Measurements from ENCODE around the gene POFUT1.
"Not testable (repeated sequence)": the region's sequence is repeated elsewhere in the genome, so short reads cannot be mapped to it uniquely, and the experiment has no call there.

The POFUT1 gene

DNA sequence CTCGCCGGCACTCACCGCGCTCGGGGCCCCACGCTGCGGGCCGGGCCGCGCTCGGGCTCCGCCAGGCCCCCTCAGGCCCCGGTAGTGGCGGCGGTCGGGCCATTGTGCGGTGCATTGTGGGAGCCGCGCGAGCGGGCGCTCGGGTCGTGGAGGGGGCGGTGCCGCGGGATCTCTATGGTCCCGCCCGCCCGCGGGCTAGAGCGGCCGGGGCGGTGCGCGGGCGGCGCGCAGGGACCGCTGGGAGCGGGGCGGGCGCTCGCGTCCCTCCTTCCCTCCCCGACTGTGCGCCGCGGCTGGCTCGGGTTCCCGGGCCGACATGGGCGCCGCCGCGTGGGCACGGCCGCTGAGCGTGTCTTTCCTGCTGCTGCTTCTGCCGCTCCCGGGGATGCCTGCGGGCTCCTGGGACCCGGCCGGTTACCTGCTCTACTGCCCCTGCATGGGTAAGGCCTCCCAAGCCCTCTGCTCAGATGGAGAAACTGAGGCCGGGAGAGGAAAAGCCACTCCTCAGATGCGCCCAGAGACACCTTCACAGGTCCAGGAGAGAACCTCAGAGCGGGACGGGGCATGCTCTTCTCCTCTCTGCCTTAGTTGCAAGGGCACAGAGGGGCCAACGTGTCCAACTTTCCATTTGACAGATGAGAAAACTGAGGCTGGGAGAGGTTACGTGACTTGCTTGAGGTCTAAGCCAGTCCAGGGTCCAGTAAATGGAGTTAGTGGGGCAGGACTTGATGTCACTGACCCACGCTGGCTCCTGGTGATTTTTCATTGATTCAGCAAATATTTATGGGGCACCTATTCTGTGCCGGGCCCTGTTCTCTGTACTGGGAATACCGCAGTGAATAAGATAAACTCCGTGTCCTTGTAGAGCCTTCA is at the start of gene POFUT1, which contains the start of gene PLAGL2:
TSS of gene POFUT1 (plus strand) at position 255 of the 873 bp plus-strand sequence. CDS start at position 317, 62 bp downstream.
TSS of gene PLAGL2 (minus strand) at position 118 of the 873 bp plus-strand sequence. CDS start 5,565 bp downstream, outside the sequence.
- DNase-seq, result peak; percentile 78

DNA sequence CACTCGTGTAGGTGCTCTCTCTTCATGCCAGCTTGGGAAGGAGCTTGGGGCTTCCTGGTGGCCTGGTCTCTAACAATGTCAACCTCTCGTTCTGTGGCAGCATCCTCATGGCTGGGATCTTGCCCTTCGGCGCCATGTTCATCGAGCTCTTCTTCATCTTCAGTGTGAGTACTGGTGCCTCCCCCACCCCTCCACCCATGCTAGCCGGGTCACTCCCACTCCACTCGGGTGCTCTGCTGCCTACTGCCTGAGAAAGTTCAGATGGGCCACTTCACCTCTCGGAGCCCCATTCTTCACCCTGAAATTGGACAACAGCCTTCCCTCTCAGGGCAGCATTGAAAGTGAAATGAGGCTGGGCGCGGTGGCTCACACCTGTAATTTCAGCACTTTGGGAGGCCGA is 49.3 kb upstream of the POFUT1 start:
- DNase-seq, result no peak

DNA sequence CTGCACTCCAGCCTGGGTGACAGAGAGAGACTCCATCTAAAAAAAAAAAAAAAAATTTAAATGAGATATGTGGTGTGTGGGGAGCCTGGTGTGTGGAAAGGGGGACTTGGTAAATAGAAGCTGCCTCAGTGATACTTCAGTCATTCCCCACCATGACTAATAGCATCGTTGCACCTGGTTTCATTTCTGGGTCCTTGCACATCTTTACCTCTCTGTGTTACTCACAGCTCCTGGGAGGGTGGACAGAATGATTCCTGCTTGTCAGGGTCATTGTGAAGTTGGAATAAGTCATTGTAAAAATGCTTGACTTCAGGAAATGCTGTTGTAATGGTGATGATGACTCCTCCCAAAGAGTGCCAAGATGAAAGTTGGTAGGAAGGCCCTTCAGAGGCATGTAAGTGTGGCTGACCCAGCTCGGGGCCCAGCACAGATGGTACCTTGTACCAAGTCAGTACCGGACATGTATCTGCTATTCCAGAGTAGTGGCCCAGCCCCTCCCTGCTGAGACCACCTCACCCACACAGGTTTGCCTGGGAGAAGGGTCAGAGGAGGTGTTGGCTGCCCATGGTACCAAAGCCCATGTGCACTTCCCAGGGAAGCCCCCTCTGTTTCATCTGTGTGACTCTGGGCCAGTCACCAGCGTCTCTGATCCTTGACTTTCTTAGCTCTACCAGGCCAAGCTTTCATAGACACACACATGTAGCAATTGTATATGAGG is 48.6 kb upstream of the POFUT1 start:
- no peak for DNase-seq

DNA sequence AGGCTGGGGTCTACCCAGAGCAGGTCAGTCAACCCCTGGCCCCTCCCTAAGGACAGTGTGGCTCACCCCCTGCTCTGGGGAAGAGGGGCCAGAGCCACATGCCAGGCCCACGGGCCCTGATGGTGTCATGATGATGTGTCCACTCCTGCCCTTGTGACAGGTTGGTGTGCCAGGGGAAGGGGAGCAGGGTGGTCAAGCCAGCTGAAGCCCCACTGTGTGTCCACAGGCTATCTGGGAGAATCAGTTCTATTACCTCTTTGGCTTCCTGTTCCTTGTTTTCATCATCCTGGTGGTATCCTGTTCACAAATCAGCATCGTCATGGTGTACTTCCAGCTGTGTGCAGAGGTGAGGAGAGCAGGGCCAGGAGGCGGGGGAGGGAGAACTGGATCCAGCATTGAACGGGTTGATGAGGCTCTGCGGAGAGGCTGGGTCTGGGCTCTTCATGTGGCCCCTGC is 47.9 kb upstream of the POFUT1 start:
- no peak for DNase-seq

DNA sequence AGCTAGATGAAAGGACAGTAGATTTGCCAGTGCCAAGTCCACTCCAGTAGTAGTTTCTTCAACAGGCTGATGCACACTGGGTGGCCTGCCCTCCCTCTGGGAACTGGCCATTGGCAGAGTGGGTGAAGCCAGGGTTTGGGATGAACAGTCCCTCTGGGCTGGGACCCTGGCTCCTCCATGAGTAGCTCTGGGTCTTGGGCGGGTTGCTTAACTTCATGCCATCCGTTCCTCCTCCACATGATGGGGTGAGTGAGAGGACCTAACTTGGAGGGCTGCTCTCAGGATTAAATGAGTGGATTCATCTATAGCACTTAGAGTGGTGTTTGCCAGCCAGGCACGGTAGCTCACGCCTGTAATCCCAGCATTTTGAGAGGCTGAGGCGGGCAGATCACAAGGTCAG is 47.3 kb upstream of the POFUT1 start:
- no peak for DNase-seq

DNA sequence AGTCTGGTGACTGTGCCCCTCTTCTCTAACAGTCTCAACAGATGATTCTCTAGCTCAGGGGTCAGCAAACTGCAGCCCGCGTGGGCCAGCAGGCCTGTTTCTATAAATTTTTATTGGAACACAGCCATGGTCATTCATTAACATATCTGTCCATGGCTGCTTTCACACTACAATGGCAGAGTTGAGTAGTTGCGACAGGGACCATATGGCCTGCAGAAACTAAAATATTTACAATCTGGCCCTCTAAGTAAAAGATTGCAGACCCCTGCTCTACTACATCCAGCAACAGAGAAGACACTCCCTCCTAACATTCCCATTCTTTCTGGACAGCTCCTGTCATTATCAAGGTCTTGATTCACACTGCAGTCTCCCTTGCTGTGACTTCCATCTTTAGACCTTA is 45.3 kb upstream of the POFUT1 start:
- no peak for DNase-seq

DNA sequence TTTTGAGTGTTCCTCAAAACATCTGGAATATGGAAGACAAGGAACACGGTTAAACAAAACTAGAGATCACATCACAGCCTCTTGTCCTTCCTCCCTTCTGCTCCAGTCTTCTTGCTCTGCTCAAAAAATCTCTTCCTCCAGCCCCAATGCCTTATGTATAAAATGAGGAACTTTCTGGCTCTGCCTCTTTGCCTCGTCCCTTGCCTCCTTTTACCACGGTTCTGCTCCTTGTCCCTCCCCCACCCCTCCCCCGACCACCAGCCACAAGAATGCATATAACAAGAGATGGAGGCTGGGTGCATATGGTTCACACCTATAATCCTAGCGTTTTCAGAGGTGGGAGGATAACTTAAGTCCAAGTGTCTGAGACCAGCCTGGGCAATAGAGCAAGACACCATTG is 43.7 kb upstream of the POFUT1 start:
- DNase-seq, result no peak

DNA sequence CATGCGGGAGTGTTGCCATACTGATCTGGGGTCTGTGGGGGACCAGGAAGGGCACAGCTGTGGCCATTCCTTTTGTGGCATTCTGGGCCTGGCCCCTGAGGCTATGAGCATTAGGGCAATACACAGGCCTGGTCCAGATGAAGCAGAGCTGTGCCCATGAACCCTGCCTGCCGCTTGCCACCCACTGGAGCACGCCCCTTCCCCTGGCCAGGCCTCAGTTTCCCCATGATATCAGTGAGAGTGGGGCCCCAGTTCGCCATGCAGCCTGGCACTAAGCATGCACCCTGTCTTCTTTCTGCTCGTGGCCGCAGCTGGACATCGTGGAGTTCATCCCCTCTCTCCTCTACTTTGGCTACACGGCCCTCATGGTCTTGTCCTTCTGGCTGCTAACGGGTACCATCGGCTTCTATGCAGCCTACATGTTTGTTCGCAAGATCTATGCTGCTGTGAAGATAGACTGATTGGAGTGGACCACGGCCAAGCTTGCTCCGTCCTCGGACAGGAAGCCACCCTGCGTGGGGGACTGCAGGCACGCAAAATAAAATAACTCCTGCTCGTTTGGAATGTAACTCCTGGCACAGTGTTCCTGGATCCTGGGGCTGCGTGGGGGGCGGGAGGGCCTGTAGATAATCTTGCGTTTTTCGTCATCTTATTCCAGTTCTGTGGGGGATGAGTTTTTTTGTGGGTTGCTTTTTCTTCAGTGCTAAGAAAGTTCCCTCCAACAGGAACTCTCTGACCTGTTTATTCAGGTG is 42.5 kb upstream of the POFUT1 start:
- no peak for DNase-seq

DNA sequence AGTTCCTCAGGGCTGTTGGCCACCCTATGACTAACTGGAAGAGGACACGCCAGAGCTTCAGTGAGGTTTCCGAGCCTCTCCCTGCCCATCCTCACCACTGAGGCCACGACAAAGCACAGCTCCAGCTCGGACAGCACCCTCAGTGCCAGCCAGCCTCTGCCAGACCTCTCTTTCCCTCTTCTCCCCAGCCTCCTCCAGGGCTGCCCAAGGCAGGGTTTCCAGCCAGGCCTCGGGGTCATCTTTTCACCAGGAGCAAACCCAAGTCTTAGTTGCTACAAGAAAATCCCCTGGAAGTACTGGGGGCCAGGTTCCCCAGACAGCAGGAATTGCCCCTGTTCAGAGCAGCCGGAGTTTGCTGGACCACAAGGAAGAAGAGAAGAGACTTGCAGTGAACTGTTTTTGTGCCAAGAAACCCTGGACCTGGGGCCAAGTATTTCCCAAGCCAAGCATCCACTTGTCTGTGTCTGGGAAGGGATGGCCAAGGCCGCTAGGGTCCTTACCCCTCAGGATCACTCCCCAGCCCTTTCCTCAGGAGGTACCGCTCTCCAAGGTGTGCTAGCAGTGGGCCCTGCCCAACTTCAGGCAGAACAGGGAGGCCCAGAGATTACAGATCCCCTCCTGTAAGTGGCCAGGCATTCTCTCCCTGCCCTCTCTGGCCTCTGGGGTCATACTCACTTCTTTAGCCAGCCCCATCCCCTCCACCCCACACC is 41.7 kb upstream of the POFUT1 start:
- DNase-seq, result no peak

DNA sequence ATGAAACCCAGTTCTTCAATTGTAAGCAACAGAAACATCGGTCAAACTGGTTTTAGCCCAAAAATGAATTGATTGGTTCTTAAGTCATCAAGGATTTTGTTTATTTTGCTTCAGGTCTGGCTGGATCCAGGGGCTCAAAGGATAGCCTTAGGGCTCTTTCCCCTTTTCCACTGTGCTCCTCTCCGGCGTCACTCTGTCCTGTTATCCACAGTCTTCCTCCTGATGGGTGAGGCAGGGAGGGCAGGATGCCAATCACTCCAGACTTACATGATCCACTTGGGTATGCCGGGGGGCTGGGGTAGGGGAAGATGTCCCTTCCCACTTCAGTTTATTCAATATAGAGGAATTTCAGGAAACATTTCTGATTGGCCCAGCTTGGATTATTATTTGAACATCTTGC is 40.1 kb upstream of the POFUT1 start:
- no peak for DNase-seq

DNA sequence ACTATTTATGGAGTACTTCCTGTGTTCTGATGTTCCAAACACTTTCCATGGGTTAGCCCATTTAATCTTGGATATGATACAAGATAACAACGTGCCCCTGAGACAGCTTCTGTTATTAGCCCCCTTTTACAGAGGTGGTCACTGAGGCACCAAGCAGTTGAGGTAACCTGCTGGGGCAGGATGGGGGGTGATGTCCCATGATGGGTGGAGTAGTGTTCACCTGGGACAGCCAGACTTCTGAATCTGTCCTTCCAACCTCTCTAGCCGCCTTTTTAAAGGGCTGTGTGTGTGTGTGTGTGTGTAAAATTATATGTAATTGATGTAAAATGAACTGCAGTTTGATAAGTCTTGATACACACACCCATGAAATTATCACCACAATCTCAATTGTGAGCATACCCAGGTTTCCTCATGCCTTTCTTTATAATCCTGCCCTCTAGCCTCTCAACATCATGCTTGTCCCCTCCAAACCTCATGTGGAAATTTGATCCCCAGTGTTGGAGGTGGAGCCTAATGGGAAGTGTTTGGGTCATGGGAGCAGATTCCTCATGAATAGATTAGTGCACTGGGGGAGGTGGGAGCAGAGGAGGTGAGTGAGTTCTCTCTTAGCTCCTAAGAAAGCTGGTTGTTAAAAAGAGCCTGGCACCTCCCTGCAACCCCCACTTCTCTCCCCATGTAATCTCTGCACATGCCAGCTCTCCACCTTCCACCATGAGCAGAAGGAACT is 39.3 kb upstream of the POFUT1 start:
- DNase-seq, result no peak

DNA sequence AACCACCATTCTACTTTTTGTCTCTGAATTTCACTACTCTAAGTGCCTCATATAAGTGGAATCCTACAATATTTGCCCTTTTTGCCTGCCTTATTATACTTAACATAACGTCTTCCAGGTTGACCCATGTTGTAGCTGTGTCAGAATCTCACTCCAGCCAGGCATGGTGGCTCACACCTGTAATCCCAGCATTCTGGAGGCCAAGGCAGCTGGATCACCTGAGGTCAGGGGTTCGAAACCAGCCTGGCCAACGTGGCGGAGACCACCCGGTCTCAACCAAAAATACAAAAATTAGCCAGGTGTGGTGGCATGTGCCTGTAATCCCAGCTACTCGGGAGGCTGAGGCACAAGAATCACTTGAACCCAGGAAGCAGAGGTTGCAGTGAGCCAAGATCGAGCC is 30.0 kb upstream of the POFUT1 start:
- DNase-seq, result not testable (repeated sequence)

DNA sequence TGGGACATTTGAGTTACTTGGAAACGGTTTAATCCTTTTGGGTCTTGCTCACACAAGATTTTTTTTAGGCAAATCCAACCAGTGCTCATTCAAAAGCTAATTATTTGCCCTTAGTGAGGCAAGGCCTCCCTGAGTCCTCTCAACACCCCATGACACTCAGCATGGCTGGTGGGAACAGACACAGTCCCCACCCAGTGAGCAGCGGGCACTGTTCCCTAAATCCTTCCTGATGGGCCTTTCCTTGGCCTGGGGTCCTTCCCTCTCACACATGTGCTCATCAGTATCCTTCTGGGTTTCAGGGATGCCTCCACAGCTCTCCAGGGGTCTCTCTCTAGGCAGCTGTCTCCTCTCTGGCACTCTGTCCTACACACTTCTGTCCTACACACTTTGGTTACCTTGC is 28.2 kb upstream of the POFUT1 start:
- DNase-seq, result no peak

DNA sequence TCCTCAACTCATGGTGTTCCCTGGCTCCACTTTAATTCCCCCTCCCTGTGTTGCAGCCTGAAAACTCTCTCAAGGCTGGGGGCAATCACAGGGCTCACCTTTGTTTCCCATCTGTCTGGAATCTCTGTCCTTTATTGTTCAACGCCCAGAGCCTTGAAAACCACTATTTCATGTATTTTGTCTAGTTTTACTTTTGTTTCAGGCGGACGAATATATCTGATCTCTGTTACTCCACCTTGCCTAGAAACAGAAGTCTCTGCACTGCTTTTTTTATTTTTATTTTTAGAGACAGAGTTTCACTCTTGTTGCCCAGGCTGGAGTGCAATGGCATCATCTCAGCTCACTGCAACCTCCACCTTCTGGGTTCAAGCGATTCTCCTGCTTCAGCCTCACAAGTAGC is 27.7 kb upstream of the POFUT1 start:
- DNase-seq, result no peak

DNA sequence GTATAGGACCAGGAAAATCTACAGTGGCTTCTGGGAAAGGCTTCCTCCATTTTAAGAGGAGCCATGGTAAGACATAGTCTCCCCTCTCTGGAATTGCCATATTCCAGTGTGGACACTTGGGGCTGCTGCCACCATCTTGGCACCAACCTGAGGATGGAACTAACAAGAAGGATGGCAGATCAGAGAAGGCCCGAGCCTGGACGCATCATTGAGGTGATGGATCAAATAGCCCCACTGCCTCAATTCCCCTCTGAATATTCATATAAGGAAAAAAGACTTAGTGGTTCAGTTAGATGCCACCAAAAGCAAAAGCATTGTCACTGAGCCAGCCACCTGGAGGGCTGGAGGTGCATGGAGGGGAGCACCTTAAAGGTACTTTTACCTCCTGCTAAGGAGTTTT is 26.1 kb upstream of the POFUT1 start:
- no peak for DNase-seq

DNA sequence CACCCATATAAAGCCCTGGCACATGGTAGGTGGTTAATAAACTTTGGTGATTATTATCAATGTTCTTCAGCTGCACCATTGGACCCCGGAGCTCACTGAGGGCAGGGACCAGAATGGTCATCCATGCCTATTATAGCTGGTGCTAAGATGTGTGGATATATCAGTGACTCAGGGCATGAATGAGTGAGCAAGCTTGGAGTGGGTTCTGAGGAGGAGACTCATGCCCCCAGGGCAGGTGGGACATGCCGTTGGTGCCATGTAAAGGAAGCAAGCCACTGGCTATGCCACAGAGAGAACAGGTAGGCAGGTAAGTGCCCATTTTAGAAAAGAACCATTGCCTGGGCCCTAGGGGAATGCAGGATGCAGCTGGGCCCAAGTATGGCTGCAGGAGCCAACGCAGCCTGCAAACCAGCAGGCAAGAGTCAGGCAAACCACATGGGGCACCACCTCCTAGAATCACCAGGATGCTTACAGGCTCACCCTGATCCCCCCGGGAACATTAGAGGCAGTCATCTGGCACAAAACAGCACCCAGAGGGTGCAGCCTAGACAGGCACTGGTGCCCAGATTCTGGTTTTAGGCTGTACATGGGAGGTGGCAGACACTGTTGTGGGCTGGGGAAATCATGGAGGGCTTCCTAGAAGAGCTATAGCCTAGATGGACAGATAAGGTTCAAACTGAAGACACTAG is 23.6 kb upstream of the POFUT1 start:
- DNase-seq, result no peak

DNA sequence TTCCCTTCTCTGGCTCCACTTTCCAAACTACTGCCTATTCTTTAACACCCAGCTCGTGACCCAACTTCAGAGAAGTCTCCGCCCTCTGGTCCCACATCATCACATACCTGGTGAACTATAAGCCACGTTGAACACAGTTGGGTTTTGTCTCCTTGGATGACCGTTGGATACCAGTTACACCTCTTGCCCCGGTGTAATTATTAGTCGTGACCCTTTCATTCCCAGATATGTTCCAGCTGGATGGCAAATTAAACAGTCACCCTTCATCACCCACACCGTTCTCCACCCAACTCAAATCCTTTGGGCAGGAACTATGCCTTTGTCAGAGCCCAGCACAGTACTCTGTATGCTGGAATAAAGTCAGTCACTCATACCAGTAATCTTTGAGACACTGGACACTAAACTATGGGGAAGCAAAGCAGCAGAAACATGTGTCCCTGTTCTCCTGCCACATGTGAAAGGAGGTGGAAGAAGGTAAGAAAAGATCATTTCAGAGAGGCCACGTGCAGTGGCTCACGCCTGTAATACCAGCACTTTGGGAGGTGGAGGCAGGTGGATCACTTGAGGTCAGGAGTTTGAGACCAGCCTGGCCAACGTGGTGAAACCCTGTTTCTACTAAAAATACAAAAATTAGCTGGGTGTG is 22.6 kb upstream of the POFUT1 start:
- DNase-seq, result no peak

DNA sequence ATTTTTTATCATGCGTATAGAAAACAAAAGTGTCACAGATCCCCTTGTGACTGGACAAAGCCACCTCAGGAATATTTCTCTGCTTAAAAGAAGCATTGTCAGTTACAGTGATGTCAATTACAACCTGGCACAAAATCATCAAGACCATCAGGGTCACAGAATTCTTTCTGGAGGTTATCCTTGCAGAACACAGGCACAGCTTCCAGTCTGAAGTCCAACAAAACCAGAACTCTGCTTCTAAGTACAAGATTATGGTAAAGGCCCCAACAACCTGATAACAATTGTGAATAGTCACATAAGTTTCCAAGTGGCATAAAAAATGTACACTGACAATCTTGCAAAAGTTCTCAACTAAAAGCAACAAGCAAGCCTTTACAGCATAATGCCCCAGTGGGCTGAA is 21.2 kb upstream of the POFUT1 start:
- no peak for DNase-seq

DNA sequence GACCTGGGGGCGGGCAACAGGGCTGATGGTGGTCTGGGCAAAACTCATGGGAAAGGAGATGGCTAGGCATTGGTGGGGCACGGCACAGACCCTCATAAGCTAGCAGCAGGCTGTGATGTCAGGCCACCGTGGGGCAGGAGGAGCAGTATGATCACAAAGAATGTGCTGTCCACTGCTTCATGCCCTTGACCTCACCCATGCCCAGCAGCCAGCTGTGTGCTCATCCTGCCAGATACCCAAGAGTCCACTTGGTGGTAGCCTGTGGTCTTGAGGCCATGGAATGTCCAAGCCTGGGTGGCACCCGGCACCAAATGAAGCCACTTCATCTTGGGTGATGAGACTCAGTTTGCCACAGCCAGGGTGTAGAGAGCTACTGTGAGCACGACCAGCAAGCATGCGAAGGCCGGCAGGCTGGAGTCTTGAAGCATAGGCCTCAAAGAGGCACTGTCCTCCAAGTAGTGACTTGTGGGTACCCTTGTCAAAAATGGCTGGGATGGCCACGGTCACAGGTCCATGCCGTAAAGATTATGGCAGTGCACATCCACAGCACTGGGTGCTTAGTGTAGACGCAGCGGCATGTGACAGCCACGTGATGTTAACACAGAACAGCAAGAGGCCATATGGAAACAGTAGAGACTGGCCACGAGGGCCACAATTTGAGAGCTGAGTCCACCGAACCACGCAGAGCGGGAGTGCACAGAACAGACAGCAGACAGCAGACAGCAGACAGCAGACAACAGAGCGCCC is 19.1 kb upstream of the POFUT1 start:
- DNase-seq, result no peak

DNA sequence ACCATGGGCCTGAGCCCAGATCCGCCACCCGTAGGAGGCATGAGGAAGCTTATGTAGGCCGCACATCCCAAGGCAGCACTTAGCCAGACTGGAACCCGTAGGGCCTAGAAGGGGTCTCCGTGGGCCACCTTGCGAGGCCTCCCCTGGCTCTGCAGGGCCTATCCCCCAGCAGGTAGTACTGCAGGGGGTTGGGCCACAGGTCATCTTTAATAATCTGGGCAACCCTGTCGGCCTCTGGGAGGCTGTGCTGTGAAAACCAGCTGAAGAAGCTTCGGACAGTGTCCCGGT is 18.6 kb upstream of the POFUT1 start:
- DNase-seq, result no peak
